Sciatic nerve (tissue), 2 donors: ENCODE data around the gene ALOXE3. TPM values are rescaled to one million over a fixed set of nuclear protein-coding genes. Genes with fewer than 3 reads are reported as not detected.
"Not testable (repeated sequence)": the region's sequence is repeated elsewhere in the genome, so short reads cannot be mapped to it uniquely, and the experiment has no call there.

Source experiments
- ATAC-seq: fragments of 200-7000 bp; cut with Tn5 transposase; one replicate; pipeline ENCODE4 v1.9.1; 2020; ENCODE audit warnings: mild to moderate bottlenecking, moderate library complexity
- DNase-seq: peaks from one replicate; pipeline ENCODE4 v3.0.0-alpha.2; 2020; ENCODE audit warnings: low spot score
- intact Hi-C: fragments of 100-400 bp; cut with DNase I; formaldehyde crosslinking; loops from one replicate; pipeline ENCODE4 v1.14.2; 2022
- total RNA-seq: library from RNA; stranded (reverse); fragmentation: NEBNext Ultra II Directional; extraction: Animal tissue kit (Norgen Biotek cat#: 25700); gene quantifications from one replicate; pipeline ENCODE4 v1.2.1, GENCODE V29; 2021
- donor health status: DM: no; HTN: no; CAD: no.
- donor health status: DM: no; HTN: no; CAD: no.

Gene ALOXE3
- total RNA-seq, 1 donor from 2014 or later, result not detected

GRCh38 chr17:8080799-8081219 lies 37.5 kb downstream of the ALOXE3 start:
- no peak for DNase-seq
- intact Hi-C loops, result no loop called here
- no peak for ATAC-seq

- no peak for DNase-seq
- ATAC-seq, result peak; percentile 22
- intact Hi-C loops, result no loop called here
Observed at GRCh38 chr17:8080208-8080798, 38.0 kb downstream of the ALOXE3 start.

- DNase-seq, result peak; percentile 84
- peak; percentile 92 for ATAC-seq
- intact Hi-C loops, result no loop called here
Observed at GRCh38 chr17:8079291-8080207, 38.8 kb downstream of the ALOXE3 start.

- intact Hi-C loops, DNase-seq, ATAC-seq: not testable (repeated sequence)
Observed at GRCh38 chr17:8077939-8078338, 40.4 kb downstream of the ALOXE3 start.

GRCh38 chr17:8076502-8077266 lies 41.6 kb downstream of the ALOXE3 start:
- ATAC-seq (no peak), DNase-seq (no peak)
- intact Hi-C loops, result no loop called here

GRCh38 chr17:8075574-8076342 lies 42.6 kb downstream of the ALOXE3 start:
- intact Hi-C loops, result no loop called here
- DNase-seq (no peak), ATAC-seq (no peak)

GRCh38 chr17:8075081-8075480 lies 43.2 kb downstream of the ALOXE3 start:
- no peak for DNase-seq
- no peak for ATAC-seq
- intact Hi-C loops, result no loop called here

- intact Hi-C loops, result no loop called here
- ATAC-seq, result no peak
- no peak for DNase-seq
Observed at GRCh38 chr17:8074554-8074953, 43.8 kb downstream of the ALOXE3 start.

- peak; percentile 59 for ATAC-seq
- intact Hi-C loops, result no loop called here
- DNase-seq, result peak; percentile 82
Observed at GRCh38 chr17:8073627-8074484, 44.5 kb downstream of the ALOXE3 start.

- intact Hi-C loops, result no loop called here
- DNase-seq (no peak), ATAC-seq (peak; percentile 11)
Observed at GRCh38 chr17:8072729-8073461, 45.4 kb downstream of the ALOXE3 start.

GRCh38 chr17:8072341-8072728 lies 46.0 kb downstream of the ALOXE3 start:
- ATAC-seq, result no peak
- intact Hi-C loops, result no loop called here
- no peak for DNase-seq

- ATAC-seq, result no peak
- intact Hi-C loops, result no loop called here
- DNase-seq, result no peak
Observed at GRCh38 chr17:8071496-8071895, 46.8 kb downstream of the ALOXE3 start.

GRCh38 chr17:8069587-8069860 lies 48.8 kb downstream of the ALOXE3 start:
- no peak for ATAC-seq
- no peak for DNase-seq
- intact Hi-C loops, result no loop called here

- DNase-seq, result no peak
- peak; percentile 29 for ATAC-seq
- intact Hi-C loops, result no loop called here
Observed at GRCh38 chr17:8068736-8069586, 49.4 kb downstream of the ALOXE3 start.

GRCh38 chr17:8067806-8068205 lies 50.5 kb downstream of the ALOXE3 start:
- no peak for DNase-seq
- no peak for ATAC-seq
- intact Hi-C loops, result no loop called here

- DNase-seq, result no peak
- intact Hi-C loops, result no loop called here
- no peak for ATAC-seq
Observed at GRCh38 chr17:8066841-8067775, 51.2 kb downstream of the ALOXE3 start.
